Measurements from ENCODE around the gene P2RY2.

GRCh38 chr11:73174495-73174791 is 43.6 kb upstream of the P2RY2 start:
- TF ChIP-seq CTCF (IDR thresholded peaks at IDR 0.05; ENCODE audit: insufficient read depth, low read length, poor library complexity, severe bottlenecking) (no peak), EZH2phosphoT487 (conservative IDR thresholded peaks at IDR 0.05; ENCODE audit: low read length) (no peak)

Data from SU-DHL-6 (cell line).